ENCODE measurements around the gene SLC7A9.

The SLC7A9 gene

DNA sequence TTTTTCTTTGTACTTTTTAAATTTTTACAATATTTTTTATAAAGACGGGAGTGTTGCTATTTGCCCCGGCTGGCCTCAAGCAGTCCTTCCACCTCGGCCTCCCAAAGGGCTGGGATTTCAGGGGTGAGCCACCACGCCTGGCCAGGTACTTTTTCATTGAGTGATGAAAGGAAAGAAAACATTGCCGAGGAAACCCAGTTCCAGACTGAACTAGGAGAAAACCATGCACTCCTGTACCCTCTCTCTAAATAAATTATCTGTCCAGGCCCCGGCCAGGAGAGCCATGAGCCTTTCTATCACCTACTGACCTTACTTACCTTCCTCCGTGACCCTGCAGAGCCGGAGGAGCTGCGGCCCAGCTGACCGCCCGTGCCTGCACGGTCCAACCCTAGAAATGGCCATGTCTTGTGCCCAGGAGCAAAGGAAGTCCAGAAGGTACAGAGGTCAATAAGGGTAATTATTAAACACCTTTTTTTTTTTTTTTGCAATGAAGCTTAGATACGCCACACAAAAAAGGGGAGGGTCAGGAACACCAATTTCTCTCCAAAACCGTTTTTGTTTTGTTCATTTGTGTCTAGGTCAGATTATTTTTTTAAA is at the start of gene SLC7A9:
SLC7A9 (minus strand) TSS at position 399 of the 597 bp plus-strand sequence. CDS start 1,233 bp downstream, outside the sequence.
- in situ Hi-C loops (cut with MboI; ENCODE audit: low sequenced_read_pairs) = no loop called here

DNA sequence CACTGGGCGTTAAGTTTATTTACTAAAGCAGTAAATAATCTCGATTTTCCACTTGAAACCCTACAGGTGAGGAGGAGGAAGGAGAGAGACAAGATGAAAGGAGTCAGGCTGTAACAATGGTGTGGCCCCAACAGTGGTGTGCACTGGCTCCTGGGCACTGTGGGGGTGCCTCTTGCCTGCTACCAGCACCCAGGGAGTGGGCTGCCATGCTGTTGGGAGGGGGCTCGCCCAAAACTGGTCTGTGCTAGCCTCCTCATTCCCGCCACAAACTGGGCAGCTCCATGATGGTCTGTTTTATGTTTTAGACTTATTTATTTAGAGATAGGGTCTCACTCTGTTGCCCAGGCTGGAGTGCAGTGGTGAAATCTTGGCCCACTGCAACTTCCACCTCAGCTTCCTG is 49.8 kb upstream of the SLC7A9 start:
- in situ Hi-C loops (cut with MboI; ENCODE audit: low sequenced_read_pairs) = no loop called here

DNA sequence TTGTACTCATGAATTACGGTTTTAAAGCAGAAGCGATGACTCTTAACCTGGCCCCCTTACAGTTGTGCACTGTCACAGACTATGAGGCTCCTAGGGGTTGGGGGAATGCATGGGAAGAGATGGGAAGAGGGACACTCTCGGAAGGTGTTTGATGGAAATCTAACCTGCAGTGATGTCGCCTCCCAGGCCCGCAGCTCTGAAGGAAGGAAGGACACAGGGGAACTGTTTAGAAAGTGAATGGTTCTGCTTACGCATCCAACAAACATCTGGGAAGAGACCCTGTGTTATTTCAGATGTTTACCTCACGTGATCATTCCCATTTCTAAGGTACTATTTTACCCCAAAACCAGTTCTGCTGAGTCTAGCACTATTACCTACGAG is 48.0 kb upstream of the SLC7A9 start:
- in situ Hi-C loops (cut with MboI; ENCODE audit: low sequenced_read_pairs) = no loop called here

DNA sequence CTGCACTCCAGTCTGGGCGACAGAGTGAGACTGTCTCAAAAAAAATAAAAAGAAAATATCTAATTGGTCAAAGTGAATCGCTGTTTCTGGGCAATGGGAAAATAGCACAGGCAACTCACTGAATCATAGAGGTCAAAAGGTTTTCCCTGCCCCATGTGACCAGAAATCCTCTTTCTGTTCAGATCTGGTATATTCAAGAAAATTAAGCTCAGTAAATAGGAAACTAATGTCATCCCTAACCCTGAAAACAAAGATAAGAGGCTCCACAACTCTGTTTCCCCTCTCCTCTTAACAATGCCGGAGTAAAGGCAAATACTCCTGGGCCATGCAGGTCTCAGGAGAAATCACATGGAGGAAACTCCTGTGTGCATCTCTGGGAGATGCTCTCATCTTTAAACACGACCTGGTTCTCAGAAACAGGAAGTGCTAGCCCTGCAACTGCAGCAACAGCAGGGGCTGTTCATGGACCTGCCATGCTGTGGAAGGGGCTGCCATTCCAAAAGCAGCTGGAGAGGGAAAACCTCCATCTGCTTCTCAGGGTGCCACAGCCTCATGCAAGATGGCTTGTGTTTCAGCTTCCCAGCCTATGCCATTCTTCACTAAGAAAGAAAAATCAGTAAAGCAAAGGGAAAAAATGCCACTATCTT is 47.5 kb upstream of the SLC7A9 start:
- in situ Hi-C loops (cut with MboI; ENCODE audit: low sequenced_read_pairs) = no loop called here

DNA sequence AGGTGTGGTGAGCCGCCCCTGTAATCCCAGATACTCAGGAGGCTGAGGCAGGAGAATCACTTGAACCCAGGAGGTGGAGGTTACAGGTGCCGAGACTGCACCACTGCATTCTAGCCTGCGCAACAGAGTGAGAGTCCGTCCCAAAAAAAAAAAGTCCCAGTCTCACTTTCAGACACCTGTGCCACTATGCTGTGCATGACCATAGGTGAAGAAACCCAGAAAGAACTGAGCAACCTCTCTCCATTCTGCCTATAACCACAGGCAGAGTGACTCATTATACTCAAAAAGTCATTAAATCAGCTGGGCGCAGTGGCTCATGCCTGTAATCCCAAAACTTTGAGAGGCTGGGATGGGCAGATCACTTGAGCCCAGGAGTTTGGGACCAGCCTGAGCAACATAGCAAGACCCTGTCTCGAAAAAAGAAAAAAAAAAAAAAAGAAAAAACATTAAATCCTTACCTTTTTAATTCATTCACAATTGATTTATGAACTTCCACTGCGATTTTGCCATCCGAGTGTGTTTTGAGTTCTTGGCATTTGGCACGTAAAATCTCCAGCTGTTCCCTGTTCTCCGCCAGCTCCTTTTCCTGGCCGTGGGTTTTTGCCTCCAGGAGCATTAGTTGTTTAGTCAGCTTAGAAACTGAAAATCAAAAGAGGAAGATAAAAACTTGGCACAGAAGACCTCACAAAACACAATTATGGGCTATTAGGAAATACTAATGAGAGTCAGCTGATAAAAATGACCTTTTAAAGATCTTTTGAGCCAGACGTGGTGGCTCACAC is 45.5 kb upstream of the SLC7A9 start:
- in situ Hi-C loops (cut with MboI; ENCODE audit: low sequenced_read_pairs) = no loop called here

- in situ Hi-C loops (cut with MboI; ENCODE audit: low sequenced_read_pairs) = no loop called here
These were observed 41.9 kb upstream of the SLC7A9 start for GRCh38 chr19:32911467-32911866.

- in situ Hi-C loops (cut with MboI; ENCODE audit: low sequenced_read_pairs) = no loop called here
These were observed 41.3 kb upstream of the SLC7A9 start for GRCh38 chr19:32910874-32911273.

- in situ Hi-C loops (cut with MboI; ENCODE audit: low sequenced_read_pairs) = no loop called here
These were observed 40.5 kb upstream of the SLC7A9 start for GRCh38 chr19:32910094-32910493.

DNA sequence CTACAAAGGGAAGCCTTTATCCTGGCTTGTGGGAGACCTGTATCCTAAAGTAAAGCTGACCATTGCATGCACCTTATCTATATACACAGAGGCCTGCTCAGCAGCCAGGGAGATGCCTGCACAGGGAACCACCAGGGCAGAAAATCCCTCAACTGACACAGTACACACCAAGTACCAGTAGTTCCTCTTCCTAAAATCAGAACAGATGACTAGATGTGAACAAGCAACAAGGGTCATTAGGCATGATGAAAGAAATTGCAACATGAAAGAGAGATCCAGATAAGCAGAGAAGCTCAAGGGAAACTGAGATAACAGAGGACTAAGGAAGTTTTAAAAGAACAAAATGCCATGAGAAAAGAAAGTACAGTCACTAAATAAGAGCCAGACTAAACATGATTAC is 39.7 kb upstream of the SLC7A9 start:
- in situ Hi-C loops (cut with MboI; ENCODE audit: low sequenced_read_pairs) = no loop called here

GRCh38 chr19:32908641-32909190 is 39.1 kb upstream of the SLC7A9 start:
- in situ Hi-C loops (cut with MboI; ENCODE audit: low sequenced_read_pairs) = no loop called here

GRCh38 chr19:32902448-32902847 is 32.9 kb upstream of the SLC7A9 start:
- in situ Hi-C loops (cut with MboI; ENCODE audit: low sequenced_read_pairs) = no loop called here

GRCh38 chr19:32901504-32902161 is 32.1 kb upstream of the SLC7A9 start:
- in situ Hi-C loops (cut with MboI; ENCODE audit: low sequenced_read_pairs) = no loop called here

DNA sequence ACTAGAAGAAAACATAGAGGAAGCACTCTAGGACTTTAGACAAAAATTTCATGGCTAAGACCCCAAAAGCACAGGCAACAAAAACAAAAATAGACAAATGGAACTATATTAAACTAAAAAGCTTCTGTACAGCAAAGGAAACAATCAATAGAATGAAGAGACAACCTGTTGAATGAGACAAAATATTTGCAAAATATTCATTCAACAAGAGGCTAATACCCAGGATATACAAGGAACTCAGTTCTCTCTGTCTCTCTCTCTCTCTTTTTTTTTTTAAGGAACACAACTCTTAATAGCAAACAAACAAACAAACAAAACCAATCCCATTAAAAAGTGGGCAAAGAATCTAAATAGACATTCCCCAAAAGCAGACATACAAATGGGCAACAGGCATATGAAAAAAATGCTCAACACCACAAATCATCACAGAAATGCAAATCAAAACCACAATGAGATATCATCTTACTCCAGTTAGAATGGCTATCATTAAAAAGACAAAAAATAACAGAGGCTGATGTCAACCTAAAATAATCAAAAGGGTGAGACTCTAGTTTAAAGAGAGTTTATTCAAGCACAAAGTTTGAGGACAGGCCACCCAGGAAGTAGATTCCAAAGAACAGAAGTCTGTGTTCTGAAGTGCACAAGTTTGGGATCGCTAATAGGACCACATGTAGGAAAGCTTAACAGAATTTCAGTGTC is 27.1 kb upstream of the SLC7A9 start:
- in situ Hi-C loops (cut with MboI; ENCODE audit: low sequenced_read_pairs) = no loop called here

GRCh38 chr19:32895384-32895783 is 25.8 kb upstream of the SLC7A9 start:
- in situ Hi-C loops (cut with MboI; ENCODE audit: low sequenced_read_pairs) = no loop called here

DNA sequence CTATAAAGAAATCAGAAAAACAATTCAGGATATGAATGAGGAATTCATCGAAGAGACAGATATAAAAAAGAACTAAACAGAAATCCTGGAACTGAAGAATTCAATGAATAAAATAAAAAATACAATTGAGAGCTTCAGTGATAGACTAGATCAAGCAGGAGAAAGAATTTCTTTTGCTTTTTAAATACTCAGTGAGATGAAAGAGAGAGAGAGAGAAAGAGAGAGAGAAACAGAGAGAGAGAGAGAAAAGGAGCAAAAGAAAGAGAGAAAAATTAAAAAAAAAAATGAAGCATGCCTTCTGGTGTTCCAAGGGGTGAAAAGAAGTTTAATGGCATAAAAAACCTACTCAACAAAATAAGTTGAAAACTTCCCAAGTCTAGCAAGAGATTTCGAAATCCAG is 22.0 kb upstream of the SLC7A9 start:
- in situ Hi-C loops (cut with MboI; ENCODE audit: low sequenced_read_pairs) = no loop called here

- in situ Hi-C loops (cut with MboI; ENCODE audit: low sequenced_read_pairs) = no loop called here
These were observed 21.3 kb upstream of the SLC7A9 start for GRCh38 chr19:32890841-32891240.

DNA sequence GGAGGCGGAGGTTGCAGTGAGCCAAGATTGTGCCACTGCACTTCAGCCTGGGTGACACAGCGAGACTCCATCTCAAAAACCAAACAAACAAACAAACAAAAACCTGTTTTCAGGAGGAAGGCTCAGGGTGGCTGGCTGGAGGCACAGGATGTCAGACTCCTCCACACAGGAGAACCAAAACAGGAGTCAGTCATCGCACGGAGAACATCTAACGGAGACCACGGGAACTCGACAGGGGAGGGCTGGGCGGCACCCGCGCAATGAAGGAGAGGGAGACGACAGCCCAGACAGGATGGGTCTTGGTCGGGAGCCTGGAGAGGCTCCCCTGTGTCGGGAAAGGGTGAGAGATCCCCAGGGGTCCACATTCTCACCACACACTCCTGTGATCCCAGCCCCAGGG is 20.8 kb upstream of the SLC7A9 start:
- in situ Hi-C loops (cut with MboI; ENCODE audit: low sequenced_read_pairs) = no loop called here

- in situ Hi-C loops (cut with MboI; ENCODE audit: low sequenced_read_pairs) = no loop called here
These were observed 19.8 kb upstream of the SLC7A9 start for GRCh38 chr19:32889137-32889934.

- in situ Hi-C loops (cut with MboI; ENCODE audit: low sequenced_read_pairs) = no loop called here
These were observed 18.1 kb upstream of the SLC7A9 start for GRCh38 chr19:32887572-32888215.
